NCI-H2029 treated with DMSO at 0.1 percent for 48 hours (cell line): ENCODE measurements around the gene CYB5B.
A peak's percentile ranks its signal among the peaks of the same experiment; 100 is the strongest.

Experiments
- DNase-seq: peaks from one replicate; lab custom pipeline; 2025; lab: John Stamatoyannopoulos, UW

CYB5B gene

GRCh38 chr16:69424053-69424934 is at the start of gene CYB5B:
Gene CYB5B (plus strand): TSS chr16:69424619. CDS start chr16:69424684, 65 bp downstream.
- DNase-seq: peak; percentile 80

GRCh38 chr16:69376393-69377059 is 47.9 kb upstream of the CYB5B start:
- no peak for DNase-seq

GRCh38 chr16:69378036-69378435 is 46.4 kb upstream of the CYB5B start:
- no peak for DNase-seq

GRCh38 chr16:69378760-69379159 is 45.7 kb upstream of the CYB5B start:
- DNase-seq: no peak

- no peak for DNase-seq
These were observed 43.2 kb upstream of the CYB5B start for GRCh38 chr16:69381231-69381630.

- no peak for DNase-seq
These were observed 42.0 kb upstream of the CYB5B start for GRCh38 chr16:69382421-69382820.

- no peak for DNase-seq
These were observed 39.4 kb upstream of the CYB5B start for GRCh38 chr16:69384974-69385373.

- no peak for DNase-seq
These were observed 37.8 kb upstream of the CYB5B start for GRCh38 chr16:69386596-69386995.

- DNase-seq: no peak
These were observed 30.2 kb upstream of the CYB5B start for GRCh38 chr16:69393898-69394849.

- no peak for DNase-seq
These were observed 28.6 kb upstream of the CYB5B start for GRCh38 chr16:69395859-69396186.

GRCh38 chr16:69396187-69397061 is 28.0 kb upstream of the CYB5B start:
- peak; percentile 44 for DNase-seq

GRCh38 chr16:69397821-69398521 is 26.4 kb upstream of the CYB5B start:
- peak; percentile 5 for DNase-seq

- DNase-seq: no peak
These were observed 25.1 kb upstream of the CYB5B start for GRCh38 chr16:69399361-69399760.

GRCh38 chr16:69402439-69402838 is 22.0 kb upstream of the CYB5B start:
- no peak for DNase-seq

GRCh38 chr16:69404275-69404805 is 20.1 kb upstream of the CYB5B start:
- no peak for DNase-seq

GRCh38 chr16:69405326-69405725 is 19.1 kb upstream of the CYB5B start:
- no peak for DNase-seq

GRCh38 chr16:69405757-69406156 is 18.7 kb upstream of the CYB5B start:
- no peak for DNase-seq

GRCh38 chr16:69406780-69407331 is 17.6 kb upstream of the CYB5B start:
- DNase-seq: no peak

- DNase-seq: no peak
These were observed 16.6 kb upstream of the CYB5B start for GRCh38 chr16:69407702-69408323.

- no peak for DNase-seq
These were observed 15.9 kb upstream of the CYB5B start for GRCh38 chr16:69408475-69408874.
